OCI-M1 (cell line): ENCODE measurements around the gene TBX5.
A peak's percentile ranks its signal among the peaks of the same experiment; 100 is the strongest.
"Not testable (repeated sequence)": the region's sequence is repeated elsewhere in the genome, so short reads cannot be mapped to it uniquely, and the experiment has no call there.

Experiments used
- DNase-seq: peaks from one replicate; lab custom pipeline; 2025; lab: John Stamatoyannopoulos, UW

Gene TBX5

GRCh38 chr12:114381177-114381576 is 24.8 kb downstream of the TBX5 start:
- no peak for DNase-seq

GRCh38 chr12:114371733-114372132 is 34.2 kb downstream of the TBX5 start:
- no peak for DNase-seq

DNA sequence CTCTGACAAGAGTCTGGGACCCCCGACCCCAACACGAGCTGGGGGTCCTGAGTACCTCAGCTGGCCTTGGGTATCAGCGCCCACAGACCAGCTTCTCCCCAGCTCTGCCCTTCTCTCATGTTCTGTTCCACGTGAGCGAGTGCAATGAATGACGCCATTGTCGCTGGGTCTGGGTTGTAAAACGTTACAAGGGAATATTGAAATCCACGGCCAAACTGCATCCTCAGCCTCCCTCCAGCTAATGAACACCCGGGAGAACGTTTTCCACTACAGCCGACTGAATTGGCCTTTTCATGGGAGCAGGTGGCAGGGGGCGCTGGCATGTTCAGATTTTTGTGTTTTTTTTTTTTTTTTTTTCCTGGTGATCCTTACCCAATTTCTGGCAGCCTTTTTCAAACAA is 34.7 kb downstream of the TBX5 start:
- no peak for DNase-seq

DNA sequence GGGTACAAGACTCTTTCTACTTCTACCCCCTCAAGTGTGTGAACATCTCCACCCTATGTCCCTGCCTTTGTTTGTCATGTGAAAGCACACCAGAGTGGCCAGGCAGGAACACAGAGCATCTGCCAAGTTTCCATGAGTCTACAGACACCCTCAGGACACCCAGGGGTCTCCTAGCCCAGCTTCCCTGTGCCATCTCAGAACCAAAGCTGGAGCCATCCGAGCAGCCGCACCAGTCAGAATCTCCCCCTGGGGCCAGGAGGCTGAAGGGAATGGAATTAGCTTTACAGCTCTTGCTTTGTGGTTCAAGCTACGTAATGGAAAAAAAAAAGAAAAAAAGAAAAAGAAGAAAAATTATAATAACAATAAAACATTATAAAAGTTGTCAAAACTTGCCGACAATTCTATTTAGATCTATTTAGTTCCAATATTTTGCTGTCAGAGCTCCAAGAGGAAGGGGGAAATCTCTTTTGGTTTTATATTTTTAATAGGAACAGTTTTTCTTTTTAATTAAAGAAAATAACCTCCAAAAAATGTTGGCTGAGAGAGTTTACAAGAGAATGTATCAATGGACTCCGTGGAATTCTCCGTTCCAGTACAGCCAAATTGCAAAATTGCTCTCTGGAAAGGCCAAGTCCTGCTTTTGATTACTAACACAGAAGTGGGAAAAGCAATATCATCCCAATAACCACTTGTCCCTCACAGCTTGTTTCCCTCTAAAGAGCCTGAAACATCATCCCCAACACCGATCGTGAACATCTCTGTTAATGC is 37.1 kb downstream of the TBX5 start:
- no peak for DNase-seq

GRCh38 chr12:114361992-114362391 is 44.0 kb downstream of the TBX5 start:
- DNase-seq = no peak

GRCh38 chr12:114361545-114361944 is 44.4 kb downstream of the TBX5 start:
- no peak for DNase-seq

DNA sequence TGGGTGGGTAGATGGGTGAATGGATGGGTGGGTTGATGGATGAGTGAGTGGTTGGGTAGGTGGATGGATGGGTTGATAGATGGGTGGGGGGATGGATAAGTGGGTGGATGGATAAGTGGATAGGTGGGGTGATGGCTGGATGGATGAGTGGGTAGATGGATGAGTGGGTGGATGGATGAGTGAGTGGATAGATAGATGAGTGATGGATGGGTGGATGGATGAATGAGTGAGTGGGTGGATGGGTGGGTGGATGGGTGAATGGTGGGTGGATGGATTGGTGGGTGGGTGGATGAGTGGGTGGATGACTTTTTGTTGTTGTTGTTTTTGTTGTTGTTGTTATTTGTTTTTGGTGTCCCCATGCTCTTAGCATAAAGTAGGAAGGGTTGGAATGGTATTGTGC is 45.5 kb downstream of the TBX5 start:
- no peak for DNase-seq

DNA sequence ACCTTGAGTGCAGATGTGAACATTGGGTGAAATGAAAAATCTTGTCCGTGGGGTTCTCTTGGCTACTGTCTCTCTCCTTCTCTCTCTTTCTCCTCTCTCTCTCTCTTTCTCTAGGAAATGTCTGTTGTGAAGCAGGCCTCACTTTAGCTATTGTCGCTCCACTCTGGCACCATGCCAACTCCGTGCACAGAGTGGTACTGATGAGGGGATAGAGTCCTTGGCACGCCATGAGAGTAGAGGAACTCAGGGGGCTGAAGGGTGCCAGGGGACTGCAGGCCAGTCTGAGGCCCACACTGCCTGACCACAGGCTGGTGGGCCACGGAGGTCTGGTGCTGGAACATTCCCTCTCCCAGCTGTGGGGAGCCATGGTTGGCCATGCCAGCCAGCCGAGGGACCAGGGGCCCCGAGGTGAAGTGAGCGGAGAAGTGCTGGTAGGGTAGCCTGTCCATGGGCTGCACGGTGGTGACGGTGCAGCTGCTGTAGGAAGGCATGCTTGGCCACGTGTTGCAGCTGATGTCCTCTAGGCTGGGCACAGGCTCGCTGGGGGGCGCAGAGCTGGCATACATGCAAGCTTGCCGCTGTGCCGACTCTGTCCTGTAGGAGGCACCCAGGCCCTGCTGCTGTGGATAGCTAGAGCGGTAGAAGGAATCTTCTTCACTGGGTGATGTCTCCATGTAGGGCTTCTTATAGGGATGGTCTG is 50.4 kb downstream of the TBX5 start:
- DNase-seq = peak; percentile 4

GRCh38 chr12:114349239-114349638 is 56.7 kb downstream of the TBX5 start:
- DNase-seq = not testable (repeated sequence)

DNA sequence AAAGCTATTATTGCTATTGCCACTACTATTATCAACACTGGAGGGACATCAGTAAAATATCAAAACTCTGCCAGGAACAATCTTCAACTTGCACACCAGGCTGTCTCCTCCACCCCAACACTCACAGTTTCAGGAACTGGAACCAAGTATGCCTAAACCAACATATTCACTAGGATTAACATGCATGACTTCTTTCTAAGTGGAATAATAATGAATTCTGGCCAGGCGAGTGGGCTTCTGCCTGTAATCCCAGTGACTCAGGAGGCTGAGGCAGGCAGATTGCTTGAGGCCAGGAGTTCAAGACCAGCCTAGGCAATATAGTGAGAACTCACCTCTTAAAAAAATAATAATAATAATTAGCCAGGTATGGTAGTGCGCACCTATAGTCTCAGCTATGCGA is 58.1 kb downstream of the TBX5 start:
- no peak for DNase-seq

- DNase-seq = no peak
These were observed 61.1 kb downstream of the TBX5 start for GRCh38 chr12:114344831-114345230.

GRCh38 chr12:114344303-114344663 is 61.7 kb downstream of the TBX5 start:
- DNase-seq = no peak

GRCh38 chr12:114343585-114344302 is 62.2 kb downstream of the TBX5 start:
- no peak for DNase-seq

DNA sequence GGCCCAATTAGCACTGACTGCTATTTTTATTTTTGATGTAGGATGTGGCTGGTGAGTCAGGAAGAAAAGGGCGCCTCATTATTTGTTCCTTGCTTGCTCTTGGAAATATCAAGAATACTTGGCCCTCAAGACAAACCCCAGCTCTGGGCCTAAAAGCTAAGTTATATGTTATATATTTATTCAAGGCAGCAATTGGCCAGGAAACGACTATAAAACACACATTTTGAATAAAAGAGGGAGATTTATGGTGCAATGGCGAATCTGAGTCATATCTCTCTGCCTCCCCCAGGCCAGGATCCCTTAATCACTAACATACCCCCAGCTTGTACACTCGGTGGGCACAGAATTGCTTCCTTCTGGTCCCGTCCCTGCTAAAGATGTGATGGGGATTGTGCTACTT is 63.3 kb downstream of the TBX5 start:
- DNase-seq = no peak

DNA sequence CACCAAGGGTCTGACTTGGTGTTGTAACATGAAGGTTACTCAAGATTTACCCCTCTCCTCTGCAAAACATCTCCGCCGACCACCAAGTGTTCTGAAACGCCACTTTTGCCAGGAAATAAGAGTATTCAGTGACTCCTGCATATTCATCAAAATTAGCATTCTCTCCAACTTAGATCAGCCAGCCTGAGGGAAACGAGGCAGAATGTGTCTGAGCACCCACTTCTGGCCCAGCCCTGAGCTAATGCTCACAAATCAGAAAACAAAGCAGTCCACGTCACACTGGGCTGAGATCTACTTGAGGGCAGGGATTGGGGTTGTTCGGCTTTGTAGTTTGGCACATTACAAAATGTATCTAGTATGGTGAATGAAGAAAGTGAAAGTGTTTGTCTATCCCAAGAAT is 64.3 kb downstream of the TBX5 start:
- no peak for DNase-seq

GRCh38 chr12:114340231-114340630 is 65.7 kb downstream of the TBX5 start:
- no peak for DNase-seq

DNA sequence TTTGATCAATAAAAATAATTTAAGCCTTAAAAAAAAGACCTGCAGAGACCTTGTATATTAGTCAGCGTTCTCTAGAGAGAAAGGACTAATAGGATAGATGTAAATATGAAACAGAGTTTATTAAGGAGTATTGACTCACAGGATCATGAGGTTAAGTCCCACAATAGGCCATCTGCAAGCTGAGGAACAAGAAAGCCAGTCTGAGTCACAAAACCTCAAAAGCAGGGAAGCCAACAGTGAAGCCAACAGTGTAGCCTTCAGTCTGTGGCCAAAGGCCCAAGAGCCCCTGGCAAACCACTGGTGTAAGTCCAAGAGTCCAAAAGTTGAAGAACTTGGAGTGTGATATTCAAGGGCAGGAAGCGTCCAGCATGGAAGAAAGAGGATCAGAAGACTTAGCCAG is 66.3 kb downstream of the TBX5 start:
- DNase-seq = no peak

- DNase-seq = peak; percentile 17
These were observed 70.3 kb downstream of the TBX5 start for GRCh38 chr12:114335607-114336006.

- DNase-seq = no peak
These were observed 71.5 kb downstream of the TBX5 start for GRCh38 chr12:114334395-114334794.

GRCh38 chr12:114328292-114328691 is 77.7 kb downstream of the TBX5 start:
- DNase-seq = no peak

GRCh38 chr12:114327765-114328164 is 78.2 kb downstream of the TBX5 start:
- no peak for DNase-seq

- DNase-seq = no peak
These were observed 84.4 kb downstream of the TBX5 start for GRCh38 chr12:114321524-114321923.

DNA sequence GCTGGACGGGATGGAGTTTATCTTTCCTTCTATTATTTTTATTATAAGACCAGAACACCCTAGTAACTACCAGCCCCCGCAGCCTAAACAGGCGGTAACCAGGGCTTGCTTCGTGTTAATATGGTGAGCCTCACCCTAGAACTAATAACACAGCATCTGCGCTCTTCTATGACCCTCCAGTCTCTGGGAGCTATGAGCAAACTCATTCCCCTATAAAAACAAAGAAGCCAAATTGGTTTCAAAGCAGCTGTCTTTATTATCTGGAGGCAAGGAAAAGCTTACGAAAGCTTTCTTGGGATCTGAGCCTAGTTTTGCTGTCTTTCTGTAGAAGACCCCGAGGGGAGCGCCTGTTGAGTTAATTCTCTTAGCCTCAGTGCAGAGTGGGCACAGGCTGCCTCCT is 85.0 kb downstream of the TBX5 start:
- DNase-seq = no peak
